GM21825 (cell line): ENCODE data around the gene HK3.
"Not testable (repeated sequence)": the region's sequence is repeated elsewhere in the genome, so short reads cannot be mapped to it uniquely, and the experiment has no call there.

Experiments used
- ATAC-seq: cut with Tn5 transposase; IDR thresholded peaks from one replicate; pipeline ENCODE4 v1.9.1; 2021; ENCODE audit warnings: mild to moderate bottlenecking, moderate library complexity; ENCODE audit not compliant: unreplicated experiment

The HK3 gene

DNA sequence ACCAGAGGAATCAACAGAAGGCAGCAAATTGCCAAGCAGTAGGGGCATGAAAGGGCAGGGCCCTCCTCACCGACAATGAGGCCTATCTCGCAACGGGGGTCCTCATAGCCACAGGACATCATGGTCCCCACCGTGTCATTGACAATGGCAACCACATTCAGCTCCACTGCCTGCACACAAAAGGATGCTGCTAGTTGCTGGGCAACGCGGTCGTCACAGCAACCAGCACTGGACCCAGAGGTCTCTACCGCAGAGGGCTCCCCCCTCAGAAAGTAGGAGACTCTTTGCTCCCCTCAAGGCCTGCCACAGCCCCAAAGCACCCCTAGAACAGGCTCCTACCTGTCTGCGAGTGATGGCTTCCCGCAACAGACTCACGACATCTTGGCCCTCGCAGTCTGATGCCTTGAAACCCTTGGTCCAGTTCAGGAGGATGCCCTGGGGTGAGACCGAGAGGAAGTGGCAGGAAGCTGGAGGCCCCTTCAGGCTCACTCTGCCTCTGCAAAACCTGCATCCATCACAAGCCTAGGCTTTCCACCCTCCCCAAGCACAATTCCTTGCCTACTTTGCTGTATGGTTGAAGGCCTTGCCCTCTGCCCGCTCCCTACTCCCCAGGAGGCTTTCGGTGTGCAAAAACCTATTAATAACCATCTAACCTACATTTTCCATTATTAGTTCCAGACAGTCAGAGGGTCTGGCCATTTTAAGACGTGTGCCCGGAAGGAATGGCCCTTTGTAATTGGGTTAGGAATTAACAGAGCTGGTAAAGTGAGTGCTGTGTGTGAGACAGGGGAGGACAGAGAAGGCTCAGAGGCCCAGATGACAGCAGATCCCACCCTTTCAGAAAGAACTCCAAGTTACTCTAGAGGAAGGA, 15.2 kb downstream of the HK3 start:
- no peak for ATAC-seq

DNA sequence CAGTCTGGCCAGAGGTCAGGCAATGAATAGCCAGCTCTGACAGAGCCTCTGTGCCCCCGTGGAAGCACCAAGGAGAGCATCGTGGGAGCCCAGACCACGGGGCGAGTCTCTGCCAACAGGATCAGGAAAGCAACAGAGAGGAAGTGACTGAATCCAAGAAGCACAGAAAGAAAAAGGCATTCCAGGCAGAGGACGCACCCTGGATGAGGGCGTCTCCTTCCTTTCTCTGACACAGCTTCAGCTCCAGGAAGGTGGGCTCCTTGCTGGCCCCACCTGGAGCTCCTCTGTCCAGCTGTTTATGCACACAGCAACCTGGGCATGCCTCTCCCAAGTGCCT, 16.6 kb downstream of the HK3 start:
- ATAC-seq, result no peak

DNA sequence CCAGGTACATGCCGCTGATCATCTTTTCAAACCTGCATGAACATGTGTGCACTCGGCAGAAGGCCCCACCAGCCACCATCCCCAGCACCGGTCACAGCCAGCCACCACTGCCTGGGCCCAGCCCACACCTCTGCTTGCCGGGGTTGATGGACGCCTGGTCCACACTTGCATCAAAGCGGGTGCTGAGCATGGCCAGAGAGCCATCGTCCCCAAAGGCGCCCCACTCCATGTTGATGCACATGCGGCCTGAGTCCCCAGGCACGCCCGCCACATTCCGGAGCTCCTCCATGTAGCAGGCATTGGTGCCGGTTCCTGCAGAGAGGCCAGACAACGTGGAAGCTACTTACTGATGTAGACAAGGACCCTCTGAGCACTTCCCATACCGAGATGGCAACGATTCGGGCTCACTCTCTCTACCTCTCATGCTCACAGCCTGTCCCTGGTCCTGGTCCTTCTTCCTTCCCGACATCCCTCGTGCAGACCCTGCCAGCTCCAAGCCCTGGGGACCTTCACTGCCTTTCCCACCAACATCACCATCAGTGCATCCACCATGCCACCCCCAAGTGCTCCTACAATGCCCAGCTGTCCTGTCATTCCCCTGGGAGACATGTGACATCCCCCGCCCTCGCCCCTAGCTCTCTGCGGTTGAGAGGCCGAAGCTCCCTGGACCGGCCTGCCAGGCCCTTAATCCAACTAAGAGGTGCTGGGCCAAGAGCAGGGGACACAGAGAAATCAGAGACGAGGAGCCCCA, 17.2 kb downstream of the HK3 start:
- no peak for ATAC-seq

GRCh38 chr5:176881021-176881749, 18.0 kb downstream of the HK3 start:
- no peak for ATAC-seq

- ATAC-seq, result no peak
Measured at GRCh38 chr5:176880366-176881020, 18.7 kb downstream of the HK3 start.

DNA sequence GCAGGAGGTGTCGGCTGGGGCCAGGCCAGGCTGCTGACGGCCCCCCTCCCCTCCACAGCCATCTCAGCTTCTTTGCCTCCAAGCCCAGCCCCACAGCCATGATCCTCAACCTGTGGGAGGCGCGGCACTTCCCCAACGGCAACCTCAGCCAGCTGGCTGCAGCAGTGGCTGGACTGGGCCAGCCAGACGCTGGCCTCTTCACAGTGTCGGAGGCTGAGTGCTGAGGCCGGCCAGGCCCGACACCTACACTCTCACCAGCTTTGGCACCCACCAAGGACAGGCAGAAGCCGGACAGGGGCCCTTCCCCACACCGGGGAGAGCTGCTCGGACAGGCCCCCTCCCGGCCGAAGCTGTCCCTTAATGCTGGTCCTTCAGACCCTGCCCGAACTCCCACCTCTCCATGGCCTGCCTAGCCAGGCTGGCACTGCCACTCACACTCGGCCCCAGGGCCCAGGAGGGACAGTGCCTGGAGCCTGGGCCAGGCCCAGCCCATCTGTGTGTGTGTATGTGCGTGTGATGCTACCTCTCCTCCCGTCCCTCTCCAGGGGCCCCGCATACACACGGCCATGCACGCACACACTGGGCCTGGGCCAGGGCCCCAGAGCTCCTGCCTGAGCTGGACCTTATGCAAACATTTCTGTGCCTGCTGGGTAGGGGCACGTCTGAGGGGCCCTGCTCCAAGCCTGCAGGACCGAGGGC, 19.3 kb downstream of the HK3 start:
- ATAC-seq, result no peak

- no peak for ATAC-seq
Measured at GRCh38 chr5:176878906-176879662, 20.1 kb downstream of the HK3 start.

DNA sequence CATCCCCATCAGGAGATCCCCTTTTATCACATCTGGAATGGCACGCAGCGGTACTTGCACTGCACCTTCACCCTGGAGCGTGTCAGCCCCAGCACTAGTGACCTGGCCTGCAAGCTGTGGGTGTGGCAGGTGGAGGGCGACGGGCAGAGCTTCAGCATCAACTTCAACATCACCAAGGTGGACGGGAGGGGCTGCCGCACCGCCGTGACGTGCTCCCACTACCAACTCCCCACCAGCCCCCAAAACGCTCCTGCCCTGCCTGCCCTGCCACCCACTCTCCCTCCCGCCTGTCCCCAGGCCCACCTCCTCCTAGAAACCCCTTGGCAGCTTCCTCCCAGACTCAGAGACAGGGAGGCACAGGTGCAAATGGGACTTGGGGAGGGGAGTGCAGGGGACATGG, 20.7 kb downstream of the HK3 start:
- no peak for ATAC-seq

GRCh38 chr5:176877793-176878331, 21.3 kb downstream of the HK3 start:
- ATAC-seq, result no peak

GRCh38 chr5:176876506-176877431, 22.4 kb downstream of the HK3 start:
- no peak for ATAC-seq

GRCh38 chr5:176875783-176876505, 23.2 kb downstream of the HK3 start:
- no peak for ATAC-seq

GRCh38 chr5:176875014-176875550, 24.1 kb downstream of the HK3 start:
- ATAC-seq, result no peak

- ATAC-seq, result no peak
Measured at GRCh38 chr5:176874198-176874780, 24.9 kb downstream of the HK3 start.

DNA sequence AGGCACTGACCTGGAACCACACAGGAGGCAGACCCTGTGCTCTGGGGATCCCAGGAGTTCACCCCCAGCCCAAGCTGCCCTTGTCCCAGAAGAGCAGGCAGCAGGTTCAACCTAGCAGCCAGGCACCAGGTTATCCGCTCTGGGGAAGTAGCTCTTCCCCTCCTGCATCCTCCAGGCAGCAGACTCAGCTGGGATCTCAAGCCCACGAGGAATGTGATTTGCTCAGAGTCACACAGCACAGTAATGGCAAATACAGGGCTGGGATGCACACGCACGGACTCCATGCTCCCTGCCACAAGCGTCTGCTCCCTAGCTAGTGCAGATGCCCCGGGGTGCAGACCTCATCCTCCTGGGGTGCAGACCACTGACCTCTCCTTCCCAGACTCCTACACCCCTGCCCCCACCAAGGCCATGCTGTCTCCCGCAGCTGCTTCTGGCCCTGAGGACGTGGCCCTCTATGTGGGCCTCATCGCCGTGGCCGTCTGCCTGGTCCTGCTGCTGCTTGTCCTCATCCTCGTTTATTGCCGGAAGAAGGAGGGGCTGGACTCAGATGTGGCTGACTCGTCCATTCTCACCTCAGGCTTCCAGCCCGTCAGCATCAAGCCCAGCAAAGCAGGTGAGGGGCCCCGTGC, 25.5 kb downstream of the HK3 start:
- no peak for ATAC-seq

- ATAC-seq, result not testable (repeated sequence)
Measured at GRCh38 chr5:176873011-176873410, 26.1 kb downstream of the HK3 start.

DNA sequence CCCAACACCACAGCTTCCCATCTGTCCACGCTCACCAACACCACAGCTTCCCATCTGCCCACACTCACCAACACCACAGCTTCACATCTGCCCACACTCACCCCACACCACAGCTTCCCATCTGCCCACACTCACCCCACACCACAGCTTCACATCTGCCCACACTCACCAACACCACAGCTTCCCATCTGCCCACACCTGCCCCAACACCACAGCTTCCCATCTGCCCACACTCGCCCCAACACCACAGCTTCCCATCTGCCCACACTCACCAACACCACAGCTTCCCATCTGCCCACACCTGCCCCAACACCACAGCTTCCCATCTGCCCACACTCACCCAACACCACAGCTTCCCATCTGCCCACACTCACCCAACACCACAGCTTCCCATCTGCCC, 26.6 kb downstream of the HK3 start:
- ATAC-seq, result not testable (repeated sequence)

- ATAC-seq, result not testable (repeated sequence)
Measured at GRCh38 chr5:176870644-176871043, 28.5 kb downstream of the HK3 start.
